GM23338 (cell line): ENCODE measurements around the gene MRPS10. TPM values are rescaled to one million over a fixed set of nuclear protein-coding genes. Genes with fewer than 3 reads are reported as not detected.

ENCODE experiments used
- ATAC-seq: fragments of 200-7000 bp; cut with Tn5 transposase; 3 replicates; pipeline ENCODE4 v1.9.1; 2020
- DNase-seq: peaks from one replicate; pipeline ENCODE4 v3.0.0-alpha.2; 2015; ENCODE audit warnings: low spot score
- H2AFZ ChIP-seq: fragments of 200-600 bp; sonication (generic); 2 replicates; pipeline ENCODE4 v1.8.0; 2016; ENCODE audit warnings: antibody characterized with exemption, mild to moderate bottlenecking, moderate library complexity
- H3F3A ChIP-seq: fragments of 200-600 bp; sonication (generic); replicated peaks from 2 replicates; pipeline ENCODE4 v1.8.0; 2017; ENCODE audit warnings: antibody characterized with exemption, mixed run types, low read depth
- H3K27ac ChIP-seq: fragments of 200-600 bp; sonication (generic); 2 replicates; pipeline ENCODE4 v1.6.1; 2016; ENCODE audit warnings: low read depth
- H3K27me3 ChIP-seq: fragments of 200-600 bp; sonication (generic); 2 replicates; pipeline ENCODE4 v1.8.0; 2016; ENCODE audit warnings: mild to moderate bottlenecking, mixed run types, moderate library complexity; ENCODE audit not compliant: insufficient read depth
- H3K36me3 ChIP-seq: fragments of 200-600 bp; sonication (generic); 2 replicates; pipeline ENCODE4 v1.8.0; 2016; ENCODE audit warnings: mild to moderate bottlenecking; ENCODE audit not compliant: insufficient read depth
- H3K4me1 ChIP-seq: fragments of 200-600 bp; sonication (generic); 2 replicates; pipeline ENCODE4 v1.8.0; 2016; ENCODE audit warnings: mild to moderate bottlenecking, moderate library complexity; ENCODE audit not compliant: insufficient read depth
- H3K4me2 ChIP-seq: fragments of 200-600 bp; sonication (generic); 2 replicates; pipeline ENCODE4 v1.7.1; 2017; ENCODE audit warnings: mixed run types
- H3K4me3 ChIP-seq: fragments of 200-600 bp; sonication (generic); 2 replicates; pipeline ENCODE4 v1.6.1; 2016; ENCODE audit warnings: mixed run types
- H3K79me2 ChIP-seq: fragments of 200-600 bp; sonication (generic); replicated peaks from 2 replicates; pipeline ENCODE4 v1.8.0; 2017; ENCODE audit warnings: mild to moderate bottlenecking; ENCODE audit not compliant: insufficient read depth
- H3K9me2 ChIP-seq: fragments of 200-600 bp; sonication (generic); 2 replicates; pipeline ENCODE4 v1.8.0; 2017; ENCODE audit not compliant: insufficient read depth
- H4K20me1 ChIP-seq: fragments of 200-600 bp; sonication (generic); replicated peaks from 2 replicates; pipeline ENCODE4 v1.8.0; 2017; ENCODE audit warnings: mild to moderate bottlenecking; ENCODE audit not compliant: insufficient read depth
- H3K27ac Mint-ChIP-seq: 2 replicates; pipeline ENCODE4 v1.8.0; 2020; ENCODE audit warnings: inconsistent platforms, mild to moderate bottlenecking, moderate library complexity, mixed read lengths
- H3K27me3 Mint-ChIP-seq: 3 replicates; pipeline ENCODE4 v1.8.0; 2022; ENCODE audit warnings: low read depth, mild to moderate bottlenecking, moderate library complexity, mixed read lengths, inconsistent platforms; ENCODE audit not compliant: insufficient read depth, poor library complexity
- H3K36me3 Mint-ChIP-seq: 3 replicates; pipeline ENCODE4 v1.8.0; 2021; ENCODE audit warnings: low read depth, mild to moderate bottlenecking, inconsistent platforms, moderate library complexity, mixed read lengths
- H3K4me1 Mint-ChIP-seq: 3 replicates; pipeline ENCODE4 v1.8.0; 2020; ENCODE audit warnings: mild to moderate bottlenecking, inconsistent platforms, mixed read lengths
- H3K4me3 Mint-ChIP-seq: 3 replicates; pipeline ENCODE4 v1.8.0; 2021; ENCODE audit warnings: moderate library complexity, mild to moderate bottlenecking, inconsistent platforms, mixed read lengths
- H3K9me3 Mint-ChIP-seq: 3 replicates; pipeline ENCODE4 v1.8.0; 2020; ENCODE audit warnings: moderate library complexity, mild to moderate bottlenecking, inconsistent platforms, mixed read lengths
- CTCF ChIP-seq, 2 experiments: fragments of 200-600 bp in 1 of 2; sonication (generic) in 1 of 2; conservative IDR thresholded peaks; 2 replicates each; pipeline versions ENCODE4 v1.5.1 to v1.6.1; 2016 to 2017; ENCODE audit warnings: antibody characterized with exemption in 2 of 2, low read depth in 2 of 2, mild to moderate bottlenecking in 2 of 2, moderate library complexity in 1 of 2
- ETS1 ChIP-seq: IDR thresholded peaks from 2 replicates; pipeline ENCODE4 v1.6.1; 2016; ENCODE audit warnings: antibody characterized with exemption
- EZH2 ChIP-seq: fragments of 200-600 bp; sonication (generic); IDR thresholded peaks from one replicate; pipeline ENCODE4 v1.8.0; 2017; ENCODE audit warnings: antibody characterized with exemption, mild to moderate bottlenecking, low read depth; ENCODE audit not compliant: unreplicated experiment
- EZH2phosphoT487 ChIP-seq: fragments of 200-600 bp; sonication (generic); IDR thresholded peaks from one replicate; pipeline ENCODE4 v1.8.1; 2018; ENCODE audit warnings: antibody characterized with exemption; ENCODE audit not compliant: unreplicated experiment
- JUNB ChIP-seq: IDR thresholded peaks from one replicate; pipeline ENCODE4 v1.6.1; 2016; ENCODE audit warnings: antibody characterized with exemption; ENCODE audit not compliant: unreplicated experiment
- NANOG ChIP-seq: IDR thresholded peaks from 2 replicates; pipeline ENCODE4 v1.6.1; 2016; ENCODE audit warnings: antibody characterized with exemption, borderline replicate concordance
- POLR2AphosphoS5 ChIP-seq: IDR thresholded peaks from 2 replicates; pipeline ENCODE4 v1.6.1; 2016; ENCODE audit warnings: antibody characterized with exemption, low read depth
- REST ChIP-seq: IDR thresholded peaks from one replicate; pipeline ENCODE4 v1.6.1; 2018; ENCODE audit warnings: antibody characterized with exemption; ENCODE audit not compliant: unreplicated experiment
- STAT1 ChIP-seq: IDR thresholded peaks from one replicate; pipeline ENCODE4 v1.6.1; 2016; ENCODE audit warnings: antibody characterized with exemption; ENCODE audit not compliant: unreplicated experiment
- ZNF114 ChIP-seq: fragments of 250-450 bp; sonication (Bioruptor Pico); IDR thresholded peaks from 2 replicates; pipeline ENCODE4 v1.5.0; 2020; ENCODE audit warnings: mild to moderate bottlenecking, moderate library complexity
- ZNF331 ChIP-seq: fragments of 250-450 bp; sonication (Bioruptor Pico); IDR thresholded peaks from 2 replicates; pipeline ENCODE4 v1.5.0; 2020; ENCODE audit warnings: low read depth, mild to moderate bottlenecking, moderate library complexity
- ZNF462 ChIP-seq: fragments of 250-450 bp; sonication (Bioruptor Pico); IDR thresholded peaks from 2 replicates; pipeline ENCODE4 v1.5.0; 2020; ENCODE audit warnings: mild to moderate bottlenecking, moderate library complexity
- polyA plus RNA-seq: library from polyadenylated mRNA; unstranded; fragments of >200 nt; fragmentation: Nextera tagmentation; extraction: Ambion mirVana; gene quantifications from 2 replicates; pipeline ENCODE4 v1.2.1, GENCODE V29; 2016
- total RNA-seq: library from RNA; depleted of rRNA; stranded (reverse); fragments of >200 nt; shearing (Covaris generic); gene quantifications from 2 replicates; pipeline ENCODE4 v1.2.3, GENCODE V29; 2014

The MRPS10 gene
- total and polyA plus RNA-seq, 2 experiments from 2014 or later = 36.2 to 42.7 TPM

- no peak for TF ChIP-seq POLR2AphosphoS5
- TF ChIP-seq STAT1 = no peak
- TF ChIP-seq EZH2phosphoT487 = no peak
Observed at GRCh38 chr6:42212442-42212841, 5.2 kb downstream of the MRPS10 start (continued).

- Histone ChIP-seq H3K79me2 (peaks cover 4% of the 10 kb centered on the region), H3F3A (0 out of 2 replicates have a peak, but pooled peaks cover 3% of the 10 kb centered on the region), H3K4me1 (peaks cover 2% of the 10 kb centered on the region; the same call in 1 of the 2 replicates), H3K4me3 (no peak overlapping the region), H3K27ac (no peak overlapping the region), H2AFZ (no peak overlapping the region), H3K27me3 (no peaks in the 10 kb centered on the region), H3K9me2 (no peaks in the 10 kb centered on the region), H4K20me1 (no peaks in the 10 kb centered on the region), H3K4me2 (no peak overlapping the region), H3K36me3 (peaks cover 32% of the 10 kb centered on the region)
- DNase-seq = no peak
- H3K4me3 Mint-ChIP-seq = no peak overlapping the region
- no peak overlapping the region for H3K27ac Mint-ChIP-seq
- no peaks in the 10 kb centered on the region for H3K9me3 Mint-ChIP-seq
- TF ChIP-seq EZH2phosphoT487 (no peak), JUNB (no peak), ZNF331 (CRISPR knock-in tag) (no peak), ZNF462 (CRISPR knock-in tag) (no peak), ZNF114 (CRISPR knock-in tag) (no peak), NANOG (no peak), REST (no peak), EZH2 (no peak), ETS1 (no peak), CTCF (conservative IDR thresholded peaks at IDR 0.05; ENCODE audit: low read depth in 2 of 2) (no peak)
- H3K36me3 Mint-ChIP-seq = peaks cover 51% of the 10 kb centered on the region
- peaks cover 7% of the 10 kb centered on the region for H3K4me1 Mint-ChIP-seq
- no peak for ATAC-seq
- no peaks in the 10 kb centered on the region for H3K27me3 Mint-ChIP-seq
Observed at GRCh38 chr6:42211726-42212125, 5.9 kb downstream of the MRPS10 start.
